Kidney (tissue), 14 donors: ENCODE data around the gene CASQ2. TPM values are rescaled to one million over a fixed set of nuclear protein-coding genes. Genes with fewer than 3 reads are reported as not detected.

Experiments used
- DNase-seq, 5 donors: peaks; one replicate each; pipeline ENCODE4 v3.0.0-alpha.2; 2013 to 2020
- FAIRE-seq: peaks from 2 replicates; lab custom pipeline; 2012; peaks lifted over from hg19 to GRCh38; lab: Jason Lieb, UNC
- H3K27ac ChIP-seq, 2 donors: one replicate each; pipeline ENCODE4 v1.7.0; 2013; ENCODE audit warnings: low read depth in 2 of 2, low read length in 2 of 2, inconsistent platforms in 1 of 2
- H3K27me3 ChIP-seq: one replicate; pipeline ENCODE4 v1.7.1; 2013; ENCODE audit warnings: low read length, inconsistent platforms; ENCODE audit not compliant: control insufficient read depth, insufficient read depth
- H3K36me3 ChIP-seq, 3 donors: one replicate each; pipeline versions ENCODE4 v1.7.0 to v1.7.1; 2013; ENCODE audit warnings: low read length in 3 of 3, control low read depth in 1 of 3, inconsistent platforms in 1 of 3; ENCODE audit not compliant: insufficient read depth in 3 of 3, control insufficient read depth in 2 of 3
- H3K4me1 ChIP-seq, 3 donors: one replicate each; pipeline versions ENCODE4 v1.7.0 to v1.7.1; 2013; ENCODE audit warnings: low read length in 3 of 3, inconsistent platforms in 1 of 3, low read depth in 1 of 3; ENCODE audit not compliant: control insufficient read depth in 2 of 3, insufficient read depth in 2 of 3
- H3K4me3 ChIP-seq, 3 donors: one replicate each; pipeline versions ENCODE4 v1.7.0 to v1.8.1; 2013; ENCODE audit warnings: low read length in 3 of 3, control low read depth in 1 of 3, inconsistent platforms in 1 of 3
- H3K9ac ChIP-seq, 3 donors: one replicate each; pipeline versions ENCODE4 v1.7.0 to v1.7.1; 2013; ENCODE audit warnings: low read length in 3 of 3, control low read depth in 1 of 3, inconsistent platforms in 1 of 3
- H3K9me3 ChIP-seq, 3 donors: one replicate each; pipeline versions ENCODE4 v1.7.0 to v1.7.1; 2013; ENCODE audit warnings: low read length in 3 of 3, control low read depth in 1 of 3, inconsistent platforms in 1 of 3; ENCODE audit not compliant: control insufficient read depth in 2 of 3, insufficient read depth in 1 of 3
- intact Hi-C: fragments of 100-400 bp; cut with DNase I; formaldehyde crosslinking; loops from one replicate; pipeline ENCODE4 v1.11.1; 2022
- polyA plus RNA-seq: library from polyadenylated mRNA; stranded (reverse); fragments of 350-450 nt; fragmentation: Illumina TruSeq; extraction: RNeasy Lipid Tissue Mini Kit (QIAGEN cat#74804); gene quantifications from one replicate; pipeline ENCODE4 v1.2.3, GENCODE V29; 2014; ENCODE audit warnings: low read depth, low replicate concordance; ENCODE audit not compliant: insufficient read depth
- total RNA-seq: library from RNA; stranded (reverse); fragmentation: NEBNext Ultra II Directional; extraction: Animal tissue kit (Norgen Biotek cat#: 25700); gene quantifications from one replicate; pipeline ENCODE4 v1.2.1, GENCODE V29; 2021
- TF ChIP-seq, protein P1 (sequence below): IDR thresholded peaks from 3 replicates; pipeline ENCODE4 v1.5.1; 2012; ENCODE audit warnings: mild to moderate bottlenecking, moderate library complexity, borderline replicate concordance; ENCODE audit not compliant: insufficient read depth; ENCODE audit errors: extremely low read depth
- donor health status: control.
- donor health status: control.
- donor health status: control.
- donor health status: control.
- donor health status: control.
- donor health status: DM: yes; HTN: yes; CAD: no.
- donor health status: Normal renal cell carcinoma (clear cell type).

The CASQ2 gene
- total and polyA plus RNA-seq, 2 donors from 2014 or later = 2.3 to 2.6 TPM

GRCh38 chr1:115666206-115666605 is 102.3 kb downstream of the CASQ2 start:
- no peak for DNase-seq
- H3K36me3 ChIP-seq = peaks cover 0 to 22% (median 8%) of the 10 kb centered on the region in 3 donors
- TF ChIP-seq, protein P1, sequence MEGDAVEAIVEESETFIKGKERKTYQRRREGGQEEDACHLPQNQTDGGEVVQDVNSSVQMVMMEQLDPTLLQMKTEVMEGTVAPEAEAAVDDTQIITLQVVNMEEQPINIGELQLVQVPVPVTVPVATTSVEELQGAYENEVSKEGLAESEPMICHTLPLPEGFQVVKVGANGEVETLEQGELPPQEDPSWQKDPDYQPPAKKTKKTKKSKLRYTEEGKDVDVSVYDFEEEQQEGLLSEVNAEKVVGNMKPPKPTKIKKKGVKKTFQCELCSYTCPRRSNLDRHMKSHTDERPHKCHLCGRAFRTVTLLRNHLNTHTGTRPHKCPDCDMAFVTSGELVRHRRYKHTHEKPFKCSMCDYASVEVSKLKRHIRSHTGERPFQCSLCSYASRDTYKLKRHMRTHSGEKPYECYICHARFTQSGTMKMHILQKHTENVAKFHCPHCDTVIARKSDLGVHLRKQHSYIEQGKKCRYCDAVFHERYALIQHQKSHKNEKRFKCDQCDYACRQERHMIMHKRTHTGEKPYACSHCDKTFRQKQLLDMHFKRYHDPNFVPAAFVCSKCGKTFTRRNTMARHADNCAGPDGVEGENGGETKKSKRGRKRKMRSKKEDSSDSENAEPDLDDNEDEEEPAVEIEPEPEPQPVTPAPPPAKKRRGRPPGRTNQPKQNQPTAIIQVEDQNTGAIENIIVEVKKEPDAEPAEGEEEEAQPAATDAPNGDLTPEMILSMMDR = no peak
- H3K9ac ChIP-seq = no peak overlapping the region
- H3K27ac ChIP-seq = no peak overlapping the region
- no peaks in the 10 kb centered on the region for H3K4me1 ChIP-seq
- no peak overlapping the region for H3K4me3 ChIP-seq
- no peak for FAIRE-seq
- intact Hi-C loops = no loop called here
- H3K27me3 ChIP-seq = no peaks in the 10 kb centered on the region
- no peaks in the 10 kb centered on the region for H3K9me3 ChIP-seq

DNA sequence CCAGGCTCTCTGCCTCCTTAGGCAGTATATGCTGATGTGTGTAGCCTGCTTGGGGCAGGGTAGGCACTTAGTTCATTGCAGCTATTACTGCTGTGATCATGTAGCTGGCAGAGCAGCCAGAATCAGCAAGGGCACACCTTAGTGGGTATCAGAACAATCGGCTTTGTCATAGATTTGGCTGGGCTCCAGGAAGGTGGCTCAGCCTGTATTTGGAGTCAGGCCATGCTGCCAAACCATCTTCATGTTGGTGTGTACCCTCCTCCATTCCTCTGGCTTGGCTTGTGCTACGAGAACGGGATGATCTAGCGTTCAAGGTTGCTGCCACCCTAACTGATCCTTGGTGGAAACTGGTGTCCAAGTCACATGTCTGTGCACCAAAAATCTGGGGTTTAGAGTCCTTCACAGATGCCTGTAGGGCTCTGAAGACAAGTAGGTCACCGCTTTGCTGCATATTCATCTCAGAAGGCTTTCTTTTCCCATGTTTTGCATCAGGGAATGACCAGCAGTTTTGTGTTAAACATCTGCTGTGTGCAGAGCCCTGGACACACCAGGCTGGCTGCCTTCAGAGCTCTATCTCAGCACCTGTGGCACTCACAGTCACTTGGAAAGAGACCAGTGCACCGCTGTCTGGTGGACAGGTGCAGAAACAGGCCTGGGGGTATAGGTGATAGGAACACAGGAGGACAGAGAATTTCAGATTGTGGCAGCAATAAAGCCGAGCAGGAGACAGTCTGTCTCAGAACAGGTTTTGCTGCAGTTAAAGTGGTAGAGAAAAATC is 103.0 kb downstream of the CASQ2 start:
- DNase-seq (no peak), FAIRE-seq (no peak)
- TF ChIP-seq, protein P1 = no peak
- H3K9ac ChIP-seq = no peak overlapping the region
- intact Hi-C loops = no loop called here
- H3K4me3 ChIP-seq = no peak overlapping the region
- no peaks in the 10 kb centered on the region for H3K9me3 ChIP-seq
- no peaks in the 10 kb centered on the region for H3K4me1 ChIP-seq
- H3K27me3 ChIP-seq = no peaks in the 10 kb centered on the region
- peaks cover 0 to 22% (median 8%) of the 10 kb centered on the region in 3 donors for H3K36me3 ChIP-seq
- H3K27ac ChIP-seq = no peak overlapping the region

GRCh38 chr1:115661157-115661556 is 107.4 kb downstream of the CASQ2 start:
- TF ChIP-seq, protein P1 = no peak
- DNase-seq (no peak), FAIRE-seq (no peak)
- Histone ChIP-seq H3K4me1 (peaks cover 0 to 15% (median 0%) of the 10 kb centered on the region in 3 donors), H3K36me3 (peaks cover 2 to 14% (median 8%) of the 10 kb centered on the region in 3 donors), H3K27me3 (no peaks in the 10 kb centered on the region), H3K9ac (no peak overlapping the region), H3K27ac (no peak overlapping the region), H3K4me3 (no peak overlapping the region), H3K9me3 (no peaks in the 10 kb centered on the region)
- intact Hi-C loops = no loop called here
